Measurements from ENCODE around the gene PAOX.

The PAOX gene

DNA sequence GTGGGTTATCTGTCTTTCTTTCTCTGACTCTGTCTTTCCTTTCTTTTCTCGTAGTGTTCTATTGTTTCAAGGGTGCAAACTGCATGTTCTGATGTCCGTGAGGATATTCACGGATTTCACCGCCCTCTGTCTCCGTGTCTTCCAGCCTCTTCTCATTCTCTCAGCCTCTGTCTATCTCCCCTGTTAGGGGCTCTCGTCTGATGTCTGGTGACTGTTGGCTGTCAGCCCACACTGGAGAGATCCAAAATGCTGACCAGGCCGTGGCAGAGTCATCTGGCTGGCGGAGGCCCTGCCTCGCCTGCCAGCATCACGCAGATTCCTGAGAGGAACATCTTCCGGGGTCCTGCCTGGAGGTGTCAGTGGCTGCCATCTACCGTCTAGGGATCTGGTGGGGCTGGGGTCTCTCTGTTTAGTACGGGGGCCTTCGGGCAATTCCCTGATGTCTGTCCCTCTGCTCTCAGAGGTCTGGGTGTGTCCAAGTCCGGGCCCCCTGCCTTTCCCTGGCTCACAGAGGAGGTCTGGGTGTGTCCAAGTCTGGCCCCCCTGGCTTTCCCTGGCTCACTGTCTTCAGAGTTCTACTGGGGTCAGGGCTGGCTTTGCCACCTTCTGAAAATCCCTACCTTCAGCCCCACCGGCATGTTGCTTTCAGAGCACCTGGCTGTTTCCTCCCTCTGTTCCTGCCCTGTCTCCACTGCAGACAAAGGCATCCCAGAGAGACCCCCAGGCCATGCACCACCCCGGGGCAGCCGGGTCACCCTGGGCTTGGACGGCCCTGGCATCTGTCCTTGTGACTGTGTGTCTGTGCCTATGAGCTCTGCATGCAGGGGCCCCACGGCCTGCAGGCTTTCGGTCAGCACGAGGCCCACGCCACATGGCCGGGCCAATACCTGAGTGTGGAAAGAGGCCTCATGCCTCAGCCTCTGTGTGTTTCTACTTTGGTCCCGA, 60.7 kb downstream of the PAOX start:
- H3K4me3 ChIP-seq (ENCODE audit: low read depth, low read length) = no peak overlapping the region
- no peak for DNase-seq (ENCODE audit: low read depth)
- TF ChIP-seq, protein P1, sequence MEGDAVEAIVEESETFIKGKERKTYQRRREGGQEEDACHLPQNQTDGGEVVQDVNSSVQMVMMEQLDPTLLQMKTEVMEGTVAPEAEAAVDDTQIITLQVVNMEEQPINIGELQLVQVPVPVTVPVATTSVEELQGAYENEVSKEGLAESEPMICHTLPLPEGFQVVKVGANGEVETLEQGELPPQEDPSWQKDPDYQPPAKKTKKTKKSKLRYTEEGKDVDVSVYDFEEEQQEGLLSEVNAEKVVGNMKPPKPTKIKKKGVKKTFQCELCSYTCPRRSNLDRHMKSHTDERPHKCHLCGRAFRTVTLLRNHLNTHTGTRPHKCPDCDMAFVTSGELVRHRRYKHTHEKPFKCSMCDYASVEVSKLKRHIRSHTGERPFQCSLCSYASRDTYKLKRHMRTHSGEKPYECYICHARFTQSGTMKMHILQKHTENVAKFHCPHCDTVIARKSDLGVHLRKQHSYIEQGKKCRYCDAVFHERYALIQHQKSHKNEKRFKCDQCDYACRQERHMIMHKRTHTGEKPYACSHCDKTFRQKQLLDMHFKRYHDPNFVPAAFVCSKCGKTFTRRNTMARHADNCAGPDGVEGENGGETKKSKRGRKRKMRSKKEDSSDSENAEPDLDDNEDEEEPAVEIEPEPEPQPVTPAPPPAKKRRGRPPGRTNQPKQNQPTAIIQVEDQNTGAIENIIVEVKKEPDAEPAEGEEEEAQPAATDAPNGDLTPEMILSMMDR (IDR thresholded peaks at IDR 0.05; ENCODE audit: insufficient read depth, low read depth, low read length, missing control alignments) = no peak

DNA sequence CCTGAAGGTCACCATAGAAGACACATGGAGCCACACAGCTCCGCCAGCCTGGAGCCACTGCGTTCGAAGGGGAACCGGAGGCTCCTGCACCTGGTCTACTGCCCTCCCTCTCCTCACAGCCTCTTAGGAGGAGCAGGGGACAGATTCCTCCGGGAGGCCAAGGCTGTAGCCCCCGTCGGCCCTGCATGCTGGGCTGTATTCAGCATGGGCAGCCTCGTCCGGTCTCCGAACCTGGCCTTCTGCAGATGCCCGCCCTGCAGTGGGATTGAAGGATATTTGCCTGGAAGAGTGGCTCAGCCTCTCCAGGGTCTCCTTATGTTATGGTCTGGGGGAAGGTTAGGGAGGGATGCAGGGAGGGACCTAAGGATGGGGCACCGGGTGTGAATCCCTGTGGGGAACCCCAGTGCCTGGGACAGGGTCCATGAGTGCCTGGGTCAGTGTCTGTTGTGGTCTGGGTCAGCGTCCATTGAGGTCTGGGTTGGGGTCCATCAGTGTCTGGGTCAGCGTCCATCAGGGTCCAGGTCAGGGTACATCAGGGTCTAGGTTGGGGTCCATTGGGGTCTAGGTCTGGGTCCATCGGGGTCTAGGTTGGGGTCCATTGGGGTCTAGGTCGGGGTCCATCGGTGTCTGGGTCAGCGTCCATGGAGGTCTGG, 61.7 kb downstream of the PAOX start:
- H3K4me3 ChIP-seq (ENCODE audit: low read depth, low read length) = no peak overlapping the region
- TF ChIP-seq, protein P1 (IDR thresholded peaks at IDR 0.05; ENCODE audit: insufficient read depth, low read depth, low read length, missing control alignments) = no peak
- DNase-seq (ENCODE audit: low read depth) = no peak
